ENCODE measurements around the gene CHDH.

GRCh38 chr3:53863145-53863544 lies 16.9 kb upstream of the CHDH start:
- TF ChIP-seq, protein P1, sequence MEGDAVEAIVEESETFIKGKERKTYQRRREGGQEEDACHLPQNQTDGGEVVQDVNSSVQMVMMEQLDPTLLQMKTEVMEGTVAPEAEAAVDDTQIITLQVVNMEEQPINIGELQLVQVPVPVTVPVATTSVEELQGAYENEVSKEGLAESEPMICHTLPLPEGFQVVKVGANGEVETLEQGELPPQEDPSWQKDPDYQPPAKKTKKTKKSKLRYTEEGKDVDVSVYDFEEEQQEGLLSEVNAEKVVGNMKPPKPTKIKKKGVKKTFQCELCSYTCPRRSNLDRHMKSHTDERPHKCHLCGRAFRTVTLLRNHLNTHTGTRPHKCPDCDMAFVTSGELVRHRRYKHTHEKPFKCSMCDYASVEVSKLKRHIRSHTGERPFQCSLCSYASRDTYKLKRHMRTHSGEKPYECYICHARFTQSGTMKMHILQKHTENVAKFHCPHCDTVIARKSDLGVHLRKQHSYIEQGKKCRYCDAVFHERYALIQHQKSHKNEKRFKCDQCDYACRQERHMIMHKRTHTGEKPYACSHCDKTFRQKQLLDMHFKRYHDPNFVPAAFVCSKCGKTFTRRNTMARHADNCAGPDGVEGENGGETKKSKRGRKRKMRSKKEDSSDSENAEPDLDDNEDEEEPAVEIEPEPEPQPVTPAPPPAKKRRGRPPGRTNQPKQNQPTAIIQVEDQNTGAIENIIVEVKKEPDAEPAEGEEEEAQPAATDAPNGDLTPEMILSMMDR (IDR thresholded peaks at IDR 0.05), result no peak
- no peak for TF ChIP-seq EP300 (IDR thresholded peaks at IDR 0.05)
- TF ChIP-seq FOSB (CRISPR knock-in tag; IDR thresholded peaks at IDR 0.05), result no peak
- no peak for TF ChIP-seq NFE2L2 (conservative IDR thresholded peaks at IDR 0.05; ENCODE audit: low read length)
- TF ChIP-seq KDM1A (IDR thresholded peaks at IDR 0.05; ENCODE audit: low read depth), result no peak
- TF ChIP-seq PHF8 (IDR thresholded peaks at IDR 0.05; ENCODE audit: borderline replicate concordance, low read depth), result no peak
- no peak for TF ChIP-seq RCOR1 (IDR thresholded peaks at IDR 0.05; ENCODE audit: low read depth, low read length)
- TF ChIP-seq POLR2A (IDR thresholded peaks at IDR 0.05; ENCODE audit: low read length), result no peak
- TF ChIP-seq RAD21 (conservative IDR thresholded peaks at IDR 0.05 in 1 of 2, IDR thresholded peaks at IDR 0.05 in 1 of 2), result no peak
- no peak for TF ChIP-seq MYC (IDR thresholded peaks at IDR 0.05; ENCODE audit: borderline replicate concordance, low read length)
- TF ChIP-seq ZFP36 (IDR thresholded peaks at IDR 0.05; ENCODE audit: borderline replicate concordance, partially characterized antibody), result no peak
- TF ChIP-seq, protein P2, sequence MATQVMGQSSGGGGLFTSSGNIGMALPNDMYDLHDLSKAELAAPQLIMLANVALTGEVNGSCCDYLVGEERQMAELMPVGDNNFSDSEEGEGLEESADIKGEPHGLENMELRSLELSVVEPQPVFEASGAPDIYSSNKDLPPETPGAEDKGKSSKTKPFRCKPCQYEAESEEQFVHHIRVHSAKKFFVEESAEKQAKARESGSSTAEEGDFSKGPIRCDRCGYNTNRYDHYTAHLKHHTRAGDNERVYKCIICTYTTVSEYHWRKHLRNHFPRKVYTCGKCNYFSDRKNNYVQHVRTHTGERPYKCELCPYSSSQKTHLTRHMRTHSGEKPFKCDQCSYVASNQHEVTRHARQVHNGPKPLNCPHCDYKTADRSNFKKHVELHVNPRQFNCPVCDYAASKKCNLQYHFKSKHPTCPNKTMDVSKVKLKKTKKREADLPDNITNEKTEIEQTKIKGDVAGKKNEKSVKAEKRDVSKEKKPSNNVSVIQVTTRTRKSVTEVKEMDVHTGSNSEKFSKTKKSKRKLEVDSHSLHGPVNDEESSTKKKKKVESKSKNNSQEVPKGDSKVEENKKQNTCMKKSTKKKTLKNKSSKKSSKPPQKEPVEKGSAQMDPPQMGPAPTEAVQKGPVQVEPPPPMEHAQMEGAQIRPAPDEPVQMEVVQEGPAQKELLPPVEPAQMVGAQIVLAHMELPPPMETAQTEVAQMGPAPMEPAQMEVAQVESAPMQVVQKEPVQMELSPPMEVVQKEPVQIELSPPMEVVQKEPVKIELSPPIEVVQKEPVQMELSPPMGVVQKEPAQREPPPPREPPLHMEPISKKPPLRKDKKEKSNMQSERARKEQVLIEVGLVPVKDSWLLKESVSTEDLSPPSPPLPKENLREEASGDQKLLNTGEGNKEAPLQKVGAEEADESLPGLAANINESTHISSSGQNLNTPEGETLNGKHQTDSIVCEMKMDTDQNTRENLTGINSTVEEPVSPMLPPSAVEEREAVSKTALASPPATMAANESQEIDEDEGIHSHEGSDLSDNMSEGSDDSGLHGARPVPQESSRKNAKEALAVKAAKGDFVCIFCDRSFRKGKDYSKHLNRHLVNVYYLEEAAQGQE (IDR thresholded peaks at IDR 0.05), result no peak
- TF ChIP-seq NR3C1 (IDR thresholded peaks at IDR 0.05), result no peak
- no peak for TF ChIP-seq SREBF2 (IDR thresholded peaks at IDR 0.05)

Measured in A549 (cell line).